ENCODE measurements around the gene ADGRF4. TPM values are rescaled to one million over a fixed set of nuclear protein-coding genes. Genes with fewer than 3 reads are reported as not detected.
A peak's percentile ranks its signal among the peaks of the same experiment; 100 is the strongest.

The ADGRF4 gene
- total RNA-seq, 1 donor from 2014 or later = not detected

DNA sequence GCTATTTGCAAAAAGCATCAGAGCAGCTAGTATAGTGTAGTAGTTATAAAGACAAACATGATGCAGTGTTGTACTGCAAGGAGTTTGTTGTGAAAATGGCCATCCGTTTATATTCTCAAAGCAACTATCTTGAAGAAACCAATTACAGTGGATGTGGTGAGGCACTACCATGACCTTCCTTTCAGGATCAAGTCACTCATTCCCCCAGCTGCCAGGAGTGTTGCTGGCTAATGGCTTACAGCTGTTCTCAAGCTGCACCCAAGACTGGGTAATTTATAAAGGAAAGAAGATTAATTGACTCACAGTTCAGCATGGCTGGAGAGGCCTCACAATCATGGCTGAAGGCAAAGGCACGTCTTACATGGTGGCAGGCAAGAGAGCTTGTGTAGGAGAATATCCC, 29.0 kb downstream of the ADGRF4 start:
- H3K36me3 ChIP-seq = no peaks in the 10 kb centered on the region
- H3K27ac ChIP-seq (replicated peaks) = no peak overlapping the region
- H3K27me3 ChIP-seq (ENCODE audit: low read depth) = no peaks in the 10 kb centered on the region
- DNase-seq = no peak
- H3K9me3 ChIP-seq (replicated peaks) = no peaks in the 10 kb centered on the region
- intact Hi-C loops (cut with micrococcal nuclease) = no loop called here
- H3K4me3 ChIP-seq = no peak overlapping the region
- TF ChIP-seq, protein P1, sequence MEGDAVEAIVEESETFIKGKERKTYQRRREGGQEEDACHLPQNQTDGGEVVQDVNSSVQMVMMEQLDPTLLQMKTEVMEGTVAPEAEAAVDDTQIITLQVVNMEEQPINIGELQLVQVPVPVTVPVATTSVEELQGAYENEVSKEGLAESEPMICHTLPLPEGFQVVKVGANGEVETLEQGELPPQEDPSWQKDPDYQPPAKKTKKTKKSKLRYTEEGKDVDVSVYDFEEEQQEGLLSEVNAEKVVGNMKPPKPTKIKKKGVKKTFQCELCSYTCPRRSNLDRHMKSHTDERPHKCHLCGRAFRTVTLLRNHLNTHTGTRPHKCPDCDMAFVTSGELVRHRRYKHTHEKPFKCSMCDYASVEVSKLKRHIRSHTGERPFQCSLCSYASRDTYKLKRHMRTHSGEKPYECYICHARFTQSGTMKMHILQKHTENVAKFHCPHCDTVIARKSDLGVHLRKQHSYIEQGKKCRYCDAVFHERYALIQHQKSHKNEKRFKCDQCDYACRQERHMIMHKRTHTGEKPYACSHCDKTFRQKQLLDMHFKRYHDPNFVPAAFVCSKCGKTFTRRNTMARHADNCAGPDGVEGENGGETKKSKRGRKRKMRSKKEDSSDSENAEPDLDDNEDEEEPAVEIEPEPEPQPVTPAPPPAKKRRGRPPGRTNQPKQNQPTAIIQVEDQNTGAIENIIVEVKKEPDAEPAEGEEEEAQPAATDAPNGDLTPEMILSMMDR (IDR thresholded peaks at IDR 0.05; ENCODE audit: borderline replicate concordance) = no peak
- H3K4me1 ChIP-seq = no peaks in the 10 kb centered on the region

DNA sequence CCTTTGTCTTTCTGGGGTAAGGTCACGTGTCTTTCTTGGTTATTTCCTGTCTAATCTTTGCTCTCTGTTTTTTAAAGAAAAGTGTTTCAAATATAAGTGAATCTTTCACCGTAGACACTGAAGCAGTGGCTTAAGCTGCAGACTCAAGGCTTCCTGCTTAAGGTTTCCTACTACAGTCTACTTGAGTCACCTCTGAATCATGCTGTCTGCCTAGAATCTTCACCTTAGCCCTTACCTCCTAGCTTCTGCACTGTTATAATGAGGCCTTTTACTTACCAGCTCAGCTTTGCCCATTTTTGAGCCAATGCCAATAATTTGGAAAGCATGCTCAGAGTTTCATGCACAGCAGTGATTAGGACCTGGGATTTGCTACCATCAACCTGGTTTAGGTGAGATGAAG, 30.6 kb downstream of the ADGRF4 start:
- H3K4me1 ChIP-seq = no peaks in the 10 kb centered on the region
- DNase-seq = no peak
- H3K36me3 ChIP-seq = no peaks in the 10 kb centered on the region
- no peaks in the 10 kb centered on the region for H3K9me3 ChIP-seq (replicated peaks)
- TF ChIP-seq, protein P1 (IDR thresholded peaks at IDR 0.05; ENCODE audit: borderline replicate concordance) = no peak
- H3K4me3 ChIP-seq = no peak overlapping the region
- H3K27me3 ChIP-seq (ENCODE audit: low read depth) = no peaks in the 10 kb centered on the region
- intact Hi-C loops (cut with micrococcal nuclease) = no loop called here
- H3K27ac ChIP-seq (replicated peaks) = no peak overlapping the region

DNA sequence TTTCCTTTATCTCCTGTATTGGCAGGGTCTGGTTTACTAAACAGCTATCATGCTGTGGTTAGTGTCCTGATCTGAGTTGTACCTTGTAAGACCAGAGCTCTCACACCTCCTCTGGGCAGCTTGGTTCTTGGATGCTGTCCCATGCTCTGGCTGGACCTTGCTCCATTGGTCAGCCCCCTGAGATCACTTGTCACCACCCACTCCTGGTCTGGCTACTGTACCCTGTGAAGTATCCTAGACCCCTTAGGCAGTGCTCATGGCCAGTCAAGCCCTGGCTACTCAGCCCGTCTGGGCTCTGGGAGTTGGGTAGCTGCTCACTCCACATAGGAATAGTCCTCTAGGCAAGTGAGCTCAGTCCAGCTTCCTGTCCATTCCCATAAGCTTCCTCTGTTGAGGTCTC, 31.1 kb downstream of the ADGRF4 start:
- no peaks in the 10 kb centered on the region for H3K4me1 ChIP-seq
- no peak for DNase-seq

DNA sequence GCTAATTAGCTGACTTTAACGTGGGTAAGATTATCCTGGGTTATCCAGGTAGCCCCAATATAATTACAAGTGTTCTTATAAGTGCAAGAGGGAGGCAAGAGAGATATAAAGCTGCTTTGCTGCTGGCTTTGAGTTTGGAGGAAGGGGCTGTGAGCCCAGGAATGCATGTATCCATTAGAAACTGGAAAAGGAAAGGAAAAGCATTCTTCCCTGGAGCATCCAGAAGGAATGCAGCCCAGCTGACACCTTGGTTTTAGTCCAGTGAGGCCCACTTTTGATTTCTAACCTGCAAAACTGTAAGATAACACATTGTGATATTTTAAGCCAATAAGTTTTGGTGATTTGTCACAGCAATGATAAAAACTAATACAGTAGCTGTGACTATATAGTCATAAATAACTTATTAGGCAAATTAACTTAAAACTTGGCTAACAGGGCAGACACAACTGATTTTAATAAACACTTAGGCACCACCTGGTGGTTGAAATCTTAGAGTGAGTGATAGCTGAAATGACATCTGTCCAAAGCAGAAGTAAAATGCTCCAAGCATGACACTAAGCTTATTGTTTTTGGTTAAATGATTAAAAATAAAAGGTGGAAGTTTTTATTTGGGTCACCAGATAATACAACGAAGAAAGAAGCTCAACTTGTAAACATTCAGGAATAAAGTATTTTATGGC, 35.6 kb downstream of the ADGRF4 start:
- H3K4me3 ChIP-seq = no peak overlapping the region
- peaks cover 8% of the 10 kb centered on the region for H3K4me1 ChIP-seq
- DNase-seq = no peak
- H3K36me3 ChIP-seq = no peaks in the 10 kb centered on the region
- H3K27me3 ChIP-seq (ENCODE audit: low read depth) = no peaks in the 10 kb centered on the region
- H3K27ac ChIP-seq (replicated peaks) = no peak overlapping the region
- TF ChIP-seq, protein P1 (IDR thresholded peaks at IDR 0.05; ENCODE audit: borderline replicate concordance) = peak; percentile 65
- no peaks in the 10 kb centered on the region for H3K9me3 ChIP-seq (replicated peaks)
- intact Hi-C loops (cut with micrococcal nuclease) = loop anchor here (5.0 kb wide), 1 partner anchor 102 kb away; no protein-coding TSS in a partner anchor

More for the DNA sequence above, 31.1 kb downstream of the ADGRF4 start:
- Histone ChIP-seq H3K4me3 (no peak overlapping the region), H3K27me3 (ENCODE audit: low read depth) (no peaks in the 10 kb centered on the region), H3K9me3 (replicated peaks) (no peaks in the 10 kb centered on the region), H3K36me3 (no peaks in the 10 kb centered on the region), H3K27ac (replicated peaks) (no peak overlapping the region)
- TF ChIP-seq, protein P1 (IDR thresholded peaks at IDR 0.05; ENCODE audit: borderline replicate concordance) = no peak
- intact Hi-C loops (cut with micrococcal nuclease) = no loop called here

DNA sequence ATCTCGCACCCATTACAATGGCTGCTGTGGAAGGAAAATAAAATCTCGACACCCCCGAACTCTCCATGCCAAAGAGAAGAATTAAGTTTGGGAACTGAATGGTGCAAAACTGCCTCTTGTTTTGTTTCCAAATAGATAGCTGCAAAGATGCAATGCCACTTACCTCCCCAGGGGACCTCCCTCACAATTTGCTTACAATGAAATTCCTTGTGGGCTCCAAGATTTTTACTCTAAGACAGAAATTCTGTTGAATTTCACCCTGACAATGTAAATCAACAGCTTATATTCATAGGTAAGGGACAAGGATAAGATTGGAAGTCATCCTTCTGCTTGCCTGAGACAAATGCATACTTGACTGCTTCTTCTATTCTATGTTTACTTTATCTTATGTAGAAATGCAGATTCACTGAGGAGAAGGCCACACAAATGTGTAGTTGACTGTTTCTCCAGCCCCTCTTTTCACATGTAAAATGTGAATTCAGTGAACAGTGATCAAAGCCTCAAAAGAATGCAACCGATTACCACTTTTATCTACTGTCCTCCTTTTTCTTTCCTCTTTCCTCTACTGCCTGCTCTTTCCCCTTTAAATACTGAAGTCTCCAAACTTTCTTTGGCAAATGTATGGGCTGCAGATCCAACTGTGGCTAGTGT, 36.6 kb downstream of the ADGRF4 start:
- DNase-seq = no peak
- intact Hi-C loops (cut with micrococcal nuclease) = loop anchor here (5.0 kb wide), 1 partner anchor 103 kb away; no protein-coding TSS in a partner anchor
- no peak overlapping the region for H3K4me3 ChIP-seq
- no peaks in the 10 kb centered on the region for H3K27me3 ChIP-seq (ENCODE audit: low read depth)
- no peaks in the 10 kb centered on the region for H3K36me3 ChIP-seq
- H3K9me3 ChIP-seq (replicated peaks) = no peaks in the 10 kb centered on the region
- TF ChIP-seq, protein P1 (IDR thresholded peaks at IDR 0.05; ENCODE audit: borderline replicate concordance) = no peak
- H3K4me1 ChIP-seq = peaks cover 8% of the 10 kb centered on the region
- no peak overlapping the region for H3K27ac ChIP-seq (replicated peaks)

Data from left ventricle myocardium inferior (tissue), 1 donor.